K562 (cell line): Measurements from ENCODE around the gene KLK13. TPM values are rescaled to one million over a fixed set of nuclear protein-coding genes. Genes with fewer than 3 reads are reported as not detected.

Experiments
- ATAC-seq: fragments of 200-7000 bp; cut with Tn5 transposase; 3 replicates; pipeline ENCODE4 v1.9.1; 2020; ENCODE audit warnings: moderate library complexity
- BruUV-seq: library from RNA; stranded (reverse); fragments of 400-500 nt; replicated peaks from 2 replicates; lab custom pipeline; 2021; lab: Mats Ljungman, UMichigan
- CTCF ChIA-PET: fragments of 300-600 bp; formaldehyde crosslinking; extraction: SDS; loops from one replicate; lab custom pipeline; 2021; ENCODE audit warnings: low intra/inter-chr PET ratio; lab: Yijun Ruan, JAX
- POLR2A ChIA-PET: fragments of 300-600, 350-650 bp; sonication (Branson Sonifier 250); formaldehyde crosslinking; extraction: SDS; loops from one replicate; lab custom pipeline; 2021; ENCODE audit warnings: antibody characterized with exemption, inconsistent platforms; lab: Yijun Ruan, JAX
- DNase-seq, 4 experiments: peaks; one replicate each; pipeline versions ENCODE4 v3.0.0 to v3.0.0-alpha.2; 2011 to 2018; ENCODE audit warnings: low spot score in 3 of 4, mixed read lengths in 3 of 4; ENCODE audit errors: extremely low read depth in 1 of 4
- FAIRE-seq: peaks from 2 replicates; lab custom pipeline; 2011; peaks lifted over from hg19 to GRCh38; lab: Jason Lieb, UNC
- H2AFZ ChIP-seq: 2 replicates; pipeline ENCODE4 v1.6.0; 2011; ENCODE audit warnings: low read depth, low read length, control low read depth, inconsistent platforms
- H3K27ac ChIP-seq: fragments of 200-600 bp; 3 replicates; pipeline ENCODE4 v1.8.0; 2011; ENCODE audit warnings: low read depth, mild to moderate bottlenecking, control low read depth, inconsistent platforms, low read length, moderate library complexity, mixed read lengths; ENCODE audit errors: extremely low read depth
- H3K27me3 ChIP-seq, 2 experiments: fragments of 300-600 bp in 1 of 2; 2 replicates in 1 of 2; 3 replicates in 1 of 2; pipeline versions ENCODE4 v1.6.0 to v1.8.0; 2011; ENCODE audit warnings: inconsistent platforms in 2 of 2, low read length in 2 of 2, mild to moderate bottlenecking in 1 of 2, mixed read lengths in 1 of 2, moderate library complexity in 1 of 2; ENCODE audit not compliant: control insufficient read depth in 2 of 2, insufficient read depth in 2 of 2
- H3K36me3 ChIP-seq: fragments of 300-600 bp; 3 replicates; pipeline ENCODE4 v1.8.0; 2011; ENCODE audit warnings: mild to moderate bottlenecking, low read length, inconsistent platforms; ENCODE audit not compliant: control insufficient read depth, insufficient read depth
- H3K4me1 ChIP-seq, 2 experiments: fragments of 200-600 bp in 1 of 2; replicated peaks in 1 of 2; 2 replicates in 1 of 2; 3 replicates in 1 of 2; pipeline versions ENCODE4 v1.5.1 to v1.8.0; 2011; ENCODE audit warnings: inconsistent platforms in 2 of 2, low read length in 2 of 2, mild to moderate bottlenecking in 1 of 2, mixed read lengths in 1 of 2, moderate library complexity in 1 of 2; ENCODE audit not compliant: control insufficient read depth in 2 of 2, insufficient read depth in 2 of 2
- H3K4me2 ChIP-seq: 2 replicates; pipeline ENCODE4 v1.6.1; 2011; ENCODE audit warnings: low read length, control low read depth, inconsistent platforms, mixed read lengths; ENCODE audit not compliant: insufficient read depth
- H3K4me3 ChIP-seq: fragments of 200-600 bp; sonication (generic), shearing (Covaris generic); 2 replicates; pipeline ENCODE4 v1.5.1; 2016; ENCODE audit warnings: control low read depth, inconsistent platforms
- H3K79me2 ChIP-seq: fragments of 200-600 bp; 3 replicates; pipeline ENCODE4 v1.8.0; 2011; ENCODE audit warnings: low read length, inconsistent platforms; ENCODE audit not compliant: control insufficient read depth, insufficient read depth
- H3K9ac ChIP-seq, 2 experiments: 2 replicates each; pipeline versions ENCODE4 v1.6.0 to v1.6.1; 2011; ENCODE audit warnings: low read depth in 2 of 2, low read length in 2 of 2, control low read depth in 1 of 2, inconsistent platforms in 1 of 2, mild to moderate bottlenecking in 1 of 2, mixed read lengths in 1 of 2; ENCODE audit not compliant: insufficient read depth in 1 of 2
- H3K9me1 ChIP-seq: one replicate; pipeline ENCODE4 v1.6.0; 2011; ENCODE audit warnings: inconsistent platforms, mild to moderate bottlenecking, low read length, moderate library complexity; ENCODE audit not compliant: control insufficient read depth, insufficient read depth
- H3K9me3 ChIP-seq: replicated peaks from 2 replicates; pipeline ENCODE4 v1.5.1; 2011; ENCODE audit warnings: low read depth, low read length, inconsistent platforms; ENCODE audit not compliant: control insufficient read depth, insufficient read depth
- H4K20me1 ChIP-seq: replicated peaks from 2 replicates; pipeline ENCODE4 v1.6.1; 2011; ENCODE audit warnings: low read length, inconsistent platforms, mixed read lengths; ENCODE audit not compliant: control insufficient read depth, insufficient read depth
- CBX2 ChIP-seq: fragments of 200-600 bp; sonication (generic); IDR thresholded peaks from one replicate; pipeline ENCODE4 v1.6.1; 2012; ENCODE audit warnings: mild to moderate bottlenecking, low read length, inconsistent platforms; ENCODE audit not compliant: insufficient read depth, poor library complexity, severe bottlenecking
- CEBPB ChIP-seq: fragments of 450-650 bp; IDR thresholded peaks from 2 replicates; pipeline ENCODE4 v1.6.1; 2016; ENCODE audit warnings: missing genetic modification characterization, missing compliant biosample characterization
- FOXJ2 ChIP-seq: fragments of 200-800 bp; sonication (Bioruptor generic); IDR thresholded peaks from 2 replicates; pipeline ENCODE4 v1.6.1; 2016; ENCODE audit warnings: missing genetic modification characterization, missing compliant biosample characterization
- MEF2A ChIP-seq: IDR thresholded peaks from 2 replicates; pipeline ENCODE4 v1.6.1; 2011; ENCODE audit warnings: low read depth, mild to moderate bottlenecking, low read length, moderate library complexity; ENCODE audit not compliant: control insufficient read depth
- MEF2D ChIP-seq: conservative IDR thresholded peaks from 2 replicates; pipeline ENCODE4 v1.6.1; 2016; ENCODE audit warnings: low read depth, missing genetic modification characterization, missing compliant biosample characterization
- RBBP5 ChIP-seq: fragments of 200-600 bp; sonication (generic); IDR thresholded peaks from 2 replicates; pipeline ENCODE4 v1.6.1; 2012; ENCODE audit warnings: borderline replicate concordance, mild to moderate bottlenecking, low read length, control low read depth, inconsistent platforms; ENCODE audit not compliant: insufficient read depth, poor library complexity, severe bottlenecking
- ZBTB7A ChIP-seq: IDR thresholded peaks from 2 replicates; pipeline ENCODE4 v1.6.1; 2011; ENCODE audit warnings: low read depth, mild to moderate bottlenecking, low read length, moderate library complexity, borderline replicate concordance; ENCODE audit not compliant: control insufficient read depth
- ZNF830 ChIP-seq: fragments of 250-450 bp; sonication (Bioruptor Pico); IDR thresholded peaks from 2 replicates; pipeline ENCODE4 v1.5.0; 2021; ENCODE audit warnings: mild to moderate bottlenecking
- WGBS: fragments of 100-300 bp; shearing (Covaris generic); methylation state at CpG from one replicate; pipeline ENCODE4 v1.1.6; 2016; ENCODE audit warnings: low coverage, mixed read lengths; ENCODE audit not compliant: insufficient coverage; ENCODE audit errors: missing lambda C conversion rate; 5-methylcytosine and 5-hydroxymethylcytosine counted together
- in situ Hi-C: fragments of 300-500 bp; cut with MboI; formaldehyde crosslinking; loops from 4 replicates; pipeline ENCODE4 v1.15.0; 2018; ENCODE audit warnings: inconsistent platforms, mixed read lengths
- intact Hi-C: fragments of 100-400 bp; cut with micrococcal nuclease; formaldehyde crosslinking; loops from 2 replicates; pipeline ENCODE4 v1.14.2; 2022
- polyA plus RNA-seq, 8 experiments: library from polyadenylated mRNA; depleted of rRNA in 4 of 8; stranded (reverse) in 5 of 8; unstranded in 3 of 8; fragments of >200 nt; fragmentation: Nextera tagmentation in 2 of 8; fragmentation: Illumina TruSeq in 1 of 8; extraction: Ambion mirVana in 2 of 8; extraction: Trizol in 1 of 8; gene quantifications; 2 replicates each; pipeline versions ENCODE4 v1.2.1 to v1.2.3, GENCODE V29; 2011 to 2014; ENCODE audit warnings: inconsistent platforms in 1 of 8, missing spikeins in 1 of 8
- total RNA-seq, 7 experiments: library from RNA; depleted of rRNA in 6 of 7; stranded (reverse); fragments of >200 nt in 6 of 7; fragmentation: Illumina TruSeq in 2 of 7; extraction: Trizol in 2 of 7; gene quantifications; 2 replicates each; pipeline versions ENCODE4 v1.2.1 to v1.2.3, GENCODE V29; 2011 to 2021; ENCODE audit warnings: low replicate concordance in 1 of 7

Gene KLK13
- total and polyA plus RNA-seq, 9 of the 15 experiments (the other 6 are each of a cell fraction or from before 2014, with no cell fraction given) = 0.72 to 9.0 (median 2.3) TPM

DNA sequence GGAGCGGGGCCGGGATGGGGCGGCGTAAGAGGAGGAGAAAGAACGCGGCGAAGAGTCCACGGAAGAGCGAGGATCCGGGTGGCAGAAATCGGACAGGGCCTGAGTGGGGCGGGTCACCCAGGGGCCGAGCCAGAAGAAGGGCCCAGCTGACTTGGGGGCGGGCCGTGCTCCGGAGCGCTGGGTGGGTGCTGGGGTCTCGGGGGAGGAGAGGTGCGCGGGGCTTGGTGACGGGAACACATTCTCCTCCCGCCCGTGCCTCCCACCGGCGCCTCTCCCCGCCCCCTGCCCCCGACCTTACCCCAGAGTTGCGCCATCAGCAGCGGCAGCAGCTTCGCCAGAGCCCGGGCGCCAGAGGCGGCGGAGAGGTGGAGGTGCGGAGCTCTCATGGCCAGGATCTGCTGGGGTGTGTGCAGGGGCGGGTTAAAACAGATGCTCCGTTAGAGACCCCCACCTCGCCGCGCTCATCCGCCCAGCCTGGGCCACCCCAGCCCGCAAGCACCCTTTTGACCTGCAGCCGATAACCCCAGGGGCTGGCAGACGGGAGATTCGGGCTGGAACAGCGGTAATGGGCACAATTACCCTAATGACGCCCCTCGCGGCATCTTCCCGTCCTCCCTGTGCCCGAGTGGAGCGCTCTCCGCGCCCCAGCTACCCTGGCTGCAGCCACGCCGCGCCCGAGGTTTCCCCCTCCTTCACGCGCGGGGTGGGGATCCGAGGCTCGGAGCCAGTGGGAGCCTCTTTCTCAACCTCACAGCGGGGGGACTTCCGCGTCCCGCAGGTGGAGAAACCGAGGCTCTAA is 45.9 kb downstream of the KLK13 start:
- ATAC-seq (no peak), FAIRE-seq (no peak), DNase-seq (peak in 1 of 4 experiments; percentile 29)
- ChIA-PET CTCF (interaction anchor here (0.7 to 4.4 kb wide), 2 partner anchors 77 to 124 kb away, joined by 4 to 35 read pairs; no protein-coding TSS in a partner anchor), POLR2A (no interaction called here)
- 0 out of 2 replicates have a peak, but pooled peaks cover 10% of the 10 kb centered on the region for H4K20me1 ChIP-seq
- H3K79me2 ChIP-seq = no peaks in the 10 kb centered on the region
- BruUV-seq = no TSS peak
- no peak overlapping the region for H3K4me3 ChIP-seq
- intact Hi-C loops (no loop called here), in situ Hi-C loops (no loop called here)
- 12% methylated on average over 43 of the region's 68 CpGs for WGBS
- no peak overlapping the region for H3K9ac ChIP-seq
- no peak overlapping the region for H3K27ac ChIP-seq
- no peak overlapping the region for H2AFZ ChIP-seq
- H3K4me2 ChIP-seq = no peak overlapping the region
- H3K36me3 ChIP-seq = no peaks in the 10 kb centered on the region
- H3K27me3 ChIP-seq = peaks cover 13 to 44% of the 10 kb centered on the region in 2 experiments
- no peaks in the 10 kb centered on the region for H3K9me1 ChIP-seq
- H3K4me1 ChIP-seq = peaks cover 4 to 28% of the 10 kb centered on the region in 2 experiments
- no peak for TF ChIP-seq MEF2A
- peak; percentile 9 for TF ChIP-seq RBBP5
- TF ChIP-seq ZBTB7A = peak; percentile 11; the same call in 1 of the 2 replicates
- TF ChIP-seq ZNF830 = no peak
- no peak for TF ChIP-seq MEF2D (tag)
- TF ChIP-seq FOXJ2 (tag) = no peak
- no peak for TF ChIP-seq CBX2
- peak; percentile 17; the same call in 1 of the 2 replicates for TF ChIP-seq CEBPB (tag)
- H3K9me3 ChIP-seq = no peaks in the 10 kb centered on the region
